LNCaP clone FGC (cell line): ENCODE data around the gene CZIB.

Experiments
- DNase-seq: peaks from one replicate; pipeline ENCODE4 v3.0.0-alpha.2; 2011; ENCODE audit warnings: low read depth
- H3K4me3 ChIP-seq: 2 replicates; pipeline ENCODE4 v1.5.1; 2011; ENCODE audit warnings: mild to moderate bottlenecking, low read depth, low read length, control low read depth
- TF ChIP-seq, protein P1 (sequence below): IDR thresholded peaks from 2 replicates; pipeline ENCODE4 v1.5.1; 2012; ENCODE audit warnings: mild to moderate bottlenecking; ENCODE audit not compliant: control insufficient read depth, insufficient read depth; ENCODE audit errors: extremely low read depth

Gene CZIB

DNA sequence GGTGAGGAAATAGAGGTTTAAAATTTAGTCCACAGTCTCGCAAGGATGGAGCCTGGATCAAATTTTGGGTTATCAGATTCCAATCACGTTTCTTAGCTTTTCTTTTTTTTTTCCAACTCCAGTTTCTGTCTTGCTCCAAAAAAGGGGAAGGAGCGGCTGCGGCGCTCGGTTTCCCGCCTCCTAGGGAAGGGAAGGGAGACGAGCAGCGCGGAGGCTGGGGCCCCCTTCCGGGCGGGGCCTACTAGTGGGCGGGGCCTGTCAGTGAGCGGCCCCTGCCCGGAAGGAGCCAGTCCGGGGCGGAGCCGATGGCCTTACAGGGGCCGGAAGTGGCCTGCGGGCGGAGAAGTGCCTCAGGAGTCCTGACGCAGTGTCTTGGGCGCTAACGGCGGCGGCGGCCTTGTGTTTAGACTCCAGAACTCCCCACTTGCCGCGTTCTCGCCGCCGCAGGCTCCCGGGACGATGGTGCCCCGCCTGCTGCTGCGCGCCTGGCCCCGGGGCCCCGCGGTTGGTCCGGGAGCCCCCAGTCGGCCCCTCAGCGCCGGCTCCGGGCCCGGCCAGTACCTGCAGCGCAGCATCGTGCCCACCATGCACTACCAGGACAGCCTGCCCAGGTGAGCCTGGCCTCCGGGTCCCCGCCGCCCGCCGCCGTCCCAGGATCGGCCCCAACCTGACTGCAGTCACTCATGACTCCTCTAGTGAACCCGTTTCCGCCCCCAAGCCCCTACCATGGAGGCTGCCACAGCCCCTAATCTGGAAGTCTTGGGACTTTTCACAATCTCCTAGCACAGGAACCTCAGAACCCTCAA lies 23.7 kb downstream of the CZIB start, which contains the start of gene CPT2:
TSS of gene CPT2 (plus strand) at position 340 of the 806 bp plus-strand sequence. CDS start at position 460, 120 bp downstream.
- H3K4me3 ChIP-seq = peak within 1 kb of the TSS; percentile 92
- TF ChIP-seq, protein P1, sequence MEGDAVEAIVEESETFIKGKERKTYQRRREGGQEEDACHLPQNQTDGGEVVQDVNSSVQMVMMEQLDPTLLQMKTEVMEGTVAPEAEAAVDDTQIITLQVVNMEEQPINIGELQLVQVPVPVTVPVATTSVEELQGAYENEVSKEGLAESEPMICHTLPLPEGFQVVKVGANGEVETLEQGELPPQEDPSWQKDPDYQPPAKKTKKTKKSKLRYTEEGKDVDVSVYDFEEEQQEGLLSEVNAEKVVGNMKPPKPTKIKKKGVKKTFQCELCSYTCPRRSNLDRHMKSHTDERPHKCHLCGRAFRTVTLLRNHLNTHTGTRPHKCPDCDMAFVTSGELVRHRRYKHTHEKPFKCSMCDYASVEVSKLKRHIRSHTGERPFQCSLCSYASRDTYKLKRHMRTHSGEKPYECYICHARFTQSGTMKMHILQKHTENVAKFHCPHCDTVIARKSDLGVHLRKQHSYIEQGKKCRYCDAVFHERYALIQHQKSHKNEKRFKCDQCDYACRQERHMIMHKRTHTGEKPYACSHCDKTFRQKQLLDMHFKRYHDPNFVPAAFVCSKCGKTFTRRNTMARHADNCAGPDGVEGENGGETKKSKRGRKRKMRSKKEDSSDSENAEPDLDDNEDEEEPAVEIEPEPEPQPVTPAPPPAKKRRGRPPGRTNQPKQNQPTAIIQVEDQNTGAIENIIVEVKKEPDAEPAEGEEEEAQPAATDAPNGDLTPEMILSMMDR = no peak
- DNase-seq = peak; percentile 65

GRCh38 chr1:53196017-53196484 lies 24.4 kb downstream of the CZIB start:
- TF ChIP-seq, protein P1 = no peak
- peak overlapping the region; percentile 92 for H3K4me3 ChIP-seq
- no peak for DNase-seq

DNA sequence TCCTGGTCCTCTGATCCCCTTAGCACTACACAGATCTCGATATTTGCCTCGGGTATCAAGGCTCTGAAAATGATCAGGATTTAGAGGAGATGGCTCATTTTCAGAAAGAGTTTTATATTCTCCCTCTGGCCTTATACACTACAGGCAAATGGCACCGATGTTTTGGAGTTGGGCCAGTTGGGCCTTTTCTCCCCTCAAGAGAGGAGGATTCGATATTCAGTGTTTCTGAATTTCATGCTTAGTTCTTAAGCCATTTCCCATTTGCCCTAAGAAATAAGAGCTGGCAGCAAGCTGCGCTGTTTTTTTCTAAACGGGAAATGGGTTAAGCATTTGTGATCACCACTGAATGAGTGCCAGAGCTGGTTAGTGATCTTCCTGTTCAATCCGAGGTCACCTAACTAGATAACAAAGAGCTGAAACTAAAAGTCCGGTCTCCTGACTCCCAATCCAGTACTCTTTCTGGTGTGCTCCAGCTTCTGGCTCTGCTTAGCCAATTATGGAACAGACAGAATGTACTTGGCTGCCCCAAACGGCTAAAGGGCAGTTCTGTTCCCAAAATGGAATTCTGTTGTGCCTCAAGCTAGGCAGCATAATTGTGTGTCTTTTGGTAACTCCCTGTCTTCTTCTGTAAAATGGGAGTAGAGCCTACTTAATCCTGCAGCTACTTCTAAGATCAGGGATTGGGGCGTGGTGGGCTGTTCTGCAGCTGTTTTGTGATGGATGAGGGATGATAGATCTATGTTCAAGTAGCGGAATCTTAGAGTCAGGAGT lies 25.0 kb downstream of the CZIB start:
- TF ChIP-seq, protein P1 = no peak
- no peak for DNase-seq
- no peak overlapping the region for H3K4me3 ChIP-seq

GRCh38 chr1:53190210-53190611 lies 30.2 kb downstream of the CZIB start:
- TF ChIP-seq, protein P1 = no peak
- no peak overlapping the region for H3K4me3 ChIP-seq
- DNase-seq = no peak

DNA sequence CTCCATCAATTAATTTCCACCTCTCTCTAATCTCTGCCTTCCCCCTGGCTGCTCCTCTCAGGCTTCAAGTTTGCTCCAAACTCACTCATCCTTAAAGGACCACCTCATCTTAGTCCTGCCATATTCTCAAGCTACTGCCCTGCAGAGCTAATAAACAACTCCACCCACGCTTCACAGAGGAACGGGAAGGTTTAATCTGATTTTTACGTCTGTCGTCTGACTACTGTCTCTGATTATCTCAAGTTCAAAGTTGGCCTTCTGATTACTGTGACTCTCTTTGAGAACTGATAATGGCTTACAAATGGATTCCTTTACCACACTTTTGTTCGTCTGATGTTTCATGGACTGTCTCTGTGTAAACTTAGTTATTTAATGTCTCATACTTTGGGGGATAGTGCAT lies 31.4 kb downstream of the CZIB start:
- DNase-seq = no peak
- TF ChIP-seq, protein P1 = no peak
- H3K4me3 ChIP-seq = no peak overlapping the region

GRCh38 chr1:53188099-53188498 lies 32.3 kb downstream of the CZIB start:
- TF ChIP-seq, protein P1 = no peak
- H3K4me3 ChIP-seq = no peak overlapping the region
- DNase-seq = no peak
